WI38 (cell line): ENCODE data around the gene YWHAE.

ENCODE experiments used
- H3K4me3 ChIP-seq: 2 replicates; pipeline ENCODE4 v1.5.1; 2011; ENCODE audit warnings: low read depth, mild to moderate bottlenecking, control low read depth, low read length
- TF ChIP-seq, protein P1 (sequence below): IDR thresholded peaks from 2 replicates; pipeline ENCODE4 v1.5.1; 2012; ENCODE audit warnings: low read depth, mild to moderate bottlenecking, control low read depth, low read length

The YWHAE gene

DNA sequence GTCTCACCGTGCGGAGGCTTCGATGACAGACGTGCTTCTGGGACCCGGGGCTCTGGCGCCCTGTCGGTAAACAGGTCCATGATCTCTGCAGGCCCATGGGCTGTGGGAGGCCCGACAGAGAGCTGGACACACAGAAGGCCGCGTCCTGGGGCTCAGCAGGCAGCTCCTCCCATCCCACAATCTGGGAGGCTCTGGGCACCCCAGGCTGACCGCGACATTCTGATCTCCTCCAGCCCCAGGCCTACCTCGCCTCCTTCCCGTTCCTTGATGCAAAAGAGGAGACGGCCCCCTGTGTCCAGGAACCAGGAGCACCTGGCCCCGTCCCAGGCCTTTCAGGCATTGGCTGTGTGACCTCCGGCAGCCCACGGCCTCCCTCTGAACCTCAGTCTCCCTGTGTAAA is 97.3 kb downstream of the YWHAE start:
- H3K4me3 ChIP-seq = no peak overlapping the region
- TF ChIP-seq, protein P1, sequence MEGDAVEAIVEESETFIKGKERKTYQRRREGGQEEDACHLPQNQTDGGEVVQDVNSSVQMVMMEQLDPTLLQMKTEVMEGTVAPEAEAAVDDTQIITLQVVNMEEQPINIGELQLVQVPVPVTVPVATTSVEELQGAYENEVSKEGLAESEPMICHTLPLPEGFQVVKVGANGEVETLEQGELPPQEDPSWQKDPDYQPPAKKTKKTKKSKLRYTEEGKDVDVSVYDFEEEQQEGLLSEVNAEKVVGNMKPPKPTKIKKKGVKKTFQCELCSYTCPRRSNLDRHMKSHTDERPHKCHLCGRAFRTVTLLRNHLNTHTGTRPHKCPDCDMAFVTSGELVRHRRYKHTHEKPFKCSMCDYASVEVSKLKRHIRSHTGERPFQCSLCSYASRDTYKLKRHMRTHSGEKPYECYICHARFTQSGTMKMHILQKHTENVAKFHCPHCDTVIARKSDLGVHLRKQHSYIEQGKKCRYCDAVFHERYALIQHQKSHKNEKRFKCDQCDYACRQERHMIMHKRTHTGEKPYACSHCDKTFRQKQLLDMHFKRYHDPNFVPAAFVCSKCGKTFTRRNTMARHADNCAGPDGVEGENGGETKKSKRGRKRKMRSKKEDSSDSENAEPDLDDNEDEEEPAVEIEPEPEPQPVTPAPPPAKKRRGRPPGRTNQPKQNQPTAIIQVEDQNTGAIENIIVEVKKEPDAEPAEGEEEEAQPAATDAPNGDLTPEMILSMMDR = no peak

DNA sequence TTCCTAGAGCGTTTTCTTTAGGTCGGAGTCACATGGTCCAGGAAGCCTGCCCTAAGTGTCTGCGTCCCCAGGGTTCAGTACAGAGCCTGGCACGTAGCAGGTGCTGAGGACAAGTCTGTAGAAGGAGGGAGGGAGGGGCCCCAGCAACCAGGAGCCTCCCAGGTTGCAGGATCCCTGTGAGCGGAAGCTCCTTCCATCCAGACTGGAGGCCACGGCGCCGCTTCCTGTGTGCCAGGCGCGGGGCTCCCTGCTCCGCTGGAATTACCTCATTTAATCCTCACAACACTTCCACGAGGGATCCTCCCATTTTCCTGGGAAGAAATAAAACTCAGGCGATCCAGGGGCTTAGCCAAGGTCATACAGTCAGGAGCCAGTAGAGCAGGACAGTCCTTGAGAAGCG is 98.5 kb downstream of the YWHAE start:
- no peak overlapping the region for H3K4me3 ChIP-seq
- TF ChIP-seq, protein P1 = no peak

DNA sequence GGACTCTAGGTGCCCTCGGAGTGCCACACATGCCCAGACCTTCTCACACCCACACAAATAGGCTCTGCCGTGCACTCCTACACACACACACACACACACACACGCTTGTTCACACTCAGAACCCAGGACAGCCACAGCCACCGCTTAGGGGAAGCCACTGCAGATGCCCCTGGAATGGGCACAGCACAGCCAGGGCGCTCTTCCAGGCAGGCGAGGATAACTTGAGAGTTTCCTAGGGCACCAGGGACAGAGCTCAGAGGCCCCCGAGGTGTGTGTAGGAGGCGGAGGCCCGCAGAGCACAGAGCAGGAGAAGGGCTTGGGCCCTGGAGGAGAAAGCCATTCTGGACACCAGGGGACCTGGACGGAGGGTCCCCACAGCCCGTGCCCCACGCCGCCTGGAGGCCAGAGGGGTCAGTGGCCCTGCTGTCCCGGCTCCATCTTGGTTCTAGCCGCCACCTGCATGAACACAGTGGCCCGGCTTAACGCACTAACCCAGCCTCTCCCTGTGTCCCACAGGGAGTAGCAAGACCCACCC is 99.6 kb downstream of the YWHAE start:
- TF ChIP-seq, protein P1 = no peak

DNA sequence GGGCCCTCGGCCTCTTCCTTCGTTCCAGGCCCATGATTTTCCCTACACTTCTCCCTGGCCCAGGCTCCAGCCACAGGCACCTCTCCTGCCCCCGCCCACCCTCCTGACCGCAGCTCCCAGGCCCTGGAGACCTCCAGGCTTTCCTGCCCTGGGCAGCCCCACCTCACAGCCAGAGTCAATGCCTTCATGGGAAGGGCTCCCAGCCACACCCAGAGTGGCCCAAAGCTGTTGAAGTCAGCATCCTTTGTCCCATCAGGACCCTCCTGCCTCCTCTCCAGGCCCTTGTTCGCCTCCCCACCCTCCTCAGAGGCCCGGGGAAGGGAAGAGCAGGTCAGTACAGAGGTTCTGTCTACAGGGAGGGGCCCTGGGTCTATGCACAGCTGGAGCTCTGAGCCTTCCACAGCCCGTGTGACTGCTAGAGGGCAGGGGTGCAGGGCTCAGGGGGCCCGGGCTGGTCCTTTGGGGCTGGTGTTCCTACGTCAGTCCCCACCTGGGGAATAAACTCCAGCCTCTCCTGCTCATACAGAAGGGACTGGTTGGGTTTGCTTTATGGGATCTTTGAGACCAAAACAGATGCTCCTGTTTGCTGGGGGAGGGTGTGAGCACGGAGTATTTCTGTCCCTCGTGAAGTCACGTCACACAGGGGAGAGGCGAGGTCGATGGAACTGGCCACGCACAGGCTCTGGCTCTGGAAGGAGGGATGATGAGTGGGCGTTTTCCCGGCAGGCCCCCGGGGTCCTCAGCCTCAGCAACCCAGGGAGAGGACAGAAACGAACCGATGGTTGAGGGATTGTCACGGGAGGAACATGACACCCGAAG is 100.3 kb downstream of the YWHAE start:
- TF ChIP-seq, protein P1 = no peak
- no peak overlapping the region for H3K4me3 ChIP-seq

More for the DNA sequence above, 99.6 kb downstream of the YWHAE start:
- H3K4me3 ChIP-seq = no peak overlapping the region

DNA sequence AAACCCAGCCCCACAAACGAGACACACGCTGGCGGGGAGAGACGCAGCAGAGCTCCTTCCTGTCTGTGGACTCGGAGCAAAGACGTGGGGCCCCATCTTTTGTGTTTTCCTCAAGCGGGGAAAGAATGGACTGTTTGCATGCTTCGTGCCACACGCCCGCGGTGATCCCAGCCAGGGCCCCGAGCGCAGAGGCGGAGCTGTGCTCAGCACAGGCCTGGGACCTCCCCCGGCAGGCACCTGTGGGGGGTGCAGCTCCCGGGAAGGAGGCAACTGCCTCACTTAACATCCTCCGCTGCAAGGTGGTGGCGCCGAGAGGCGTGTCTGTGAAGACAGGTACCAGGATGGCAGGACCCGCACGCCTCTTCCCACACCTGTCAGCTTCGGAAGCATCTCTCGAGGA is 101.4 kb downstream of the YWHAE start:
- TF ChIP-seq, protein P1 = no peak
- no peak overlapping the region for H3K4me3 ChIP-seq
